ENCODE data around the gene SPATA31C2.
"Not testable (repeated sequence)": the region's sequence is repeated elsewhere in the genome, so short reads cannot be mapped to it uniquely, and the experiment has no call there.

The SPATA31C2 gene

GRCh38 chr9:88118121-88118520, 20.2 kb downstream of the SPATA31C2 start:
- DNase-seq = not testable (repeated sequence)

GRCh38 chr9:88114968-88115612, 23.2 kb downstream of the SPATA31C2 start:
- not testable (repeated sequence) for DNase-seq

GRCh38 chr9:88114283-88114967, 23.9 kb downstream of the SPATA31C2 start:
- not testable (repeated sequence) for DNase-seq

- DNase-seq = not testable (repeated sequence)
These were observed 24.8 kb downstream of the SPATA31C2 start for GRCh38 chr9:88113156-88114130.

- no peak for DNase-seq
These were observed 28.2 kb downstream of the SPATA31C2 start for GRCh38 chr9:88110026-88110425.

GRCh38 chr9:88108779-88109178, 29.5 kb downstream of the SPATA31C2 start:
- DNase-seq = no peak

GRCh38 chr9:88106492-88106891, 31.8 kb downstream of the SPATA31C2 start:
- no peak for DNase-seq

- peak; percentile 68 for DNase-seq
These were observed 45.4 kb downstream of the SPATA31C2 start for GRCh38 chr9:88092797-88093331.

GRCh38 chr9:88090151-88090581, 48.1 kb downstream of the SPATA31C2 start:
- DNase-seq = no peak

- no peak for DNase-seq
These were observed 50.4 kb downstream of the SPATA31C2 start for GRCh38 chr9:88087906-88088305.

- DNase-seq = no peak
These were observed 52.8 kb downstream of the SPATA31C2 start for GRCh38 chr9:88085476-88085875.

GRCh38 chr9:88084357-88085183, 53.7 kb downstream of the SPATA31C2 start:
- no peak for DNase-seq

All from SHP77 treated with DMSO at 0.1 percent for 48 hours (cell line).